Heart left ventricle (tissue), 16 donors: ENCODE results near the gene MYL6B. TPM values are rescaled to one million over a fixed set of nuclear protein-coding genes. Genes with fewer than 3 reads are reported as not detected.

Experiments
- ATAC-seq, 4 donors: fragments of 200-7000 bp; cut with Tn5 transposase; one replicate each; pipeline ENCODE4 v1.9.1; 2020 to 2022; ENCODE audit warnings: moderate library complexity in 4 of 4, mild to moderate bottlenecking in 3 of 4, moderate number of reproducible peaks in 1 of 4
- DNase-seq, 5 donors: peaks; one replicate each; pipeline ENCODE4 v3.0.0-alpha.2; 2020
- H3K27ac ChIP-seq, 12 donors: fragments of 200-600 bp; sonication (generic) in 4 of 12; one replicate each; pipeline versions ENCODE4 v1.5.0 to v1.8.0; 2016 to 2022; ENCODE audit warnings: mild to moderate bottlenecking in 2 of 12
- H3K27me3 ChIP-seq, 9 donors: fragments of 200-600 bp; sonication (generic) in 2 of 9; one replicate each; pipeline versions ENCODE4 v1.5.1 to v1.8.0; 2016 to 2022; ENCODE audit warnings: mild to moderate bottlenecking in 3 of 9
- H3K36me3 ChIP-seq, 9 donors: fragments of 200-600 bp; sonication (generic) in 2 of 9; one replicate each; pipeline versions ENCODE4 v1.5.0 to v1.8.0; 2018 to 2022; ENCODE audit warnings: mild to moderate bottlenecking in 2 of 9
- H3K4me1 ChIP-seq, 12 donors: fragments of 200-600 bp; sonication (generic) in 4 of 12; one replicate each; pipeline versions ENCODE4 v1.5.0 to v1.8.0; 2016 to 2022; ENCODE audit warnings: mild to moderate bottlenecking in 3 of 12
- H3K4me3 ChIP-seq, 12 donors: fragments of 200-600 bp; sonication (generic) in 4 of 12; one replicate each; pipeline versions ENCODE4 v1.5.0 to v1.8.0; 2017 to 2022; ENCODE audit warnings: mild to moderate bottlenecking in 9 of 12, moderate library complexity in 4 of 12
- H3K9me3 ChIP-seq, 12 donors: fragments of 200-600 bp; sonication (generic) in 4 of 12; one replicate each; pipeline versions ENCODE4 v1.5.0 to v1.8.0; 2016 to 2022; ENCODE audit warnings: mild to moderate bottlenecking in 1 of 12
- POLR2A ChIP-seq, 2 donors: fragments of 450-650 bp; IDR thresholded peaks; one replicate each; pipeline ENCODE4 v1.6.1; 2017; ENCODE audit warnings: antibody characterized with exemption in 2 of 2, mild to moderate bottlenecking in 2 of 2, moderate library complexity in 2 of 2
- WGBS, 4 donors: extraction: QIAGEN DNeasy Blood & Tissue Kit in 2 of 4; methylation state at CpG; one replicate each; pipeline versions ENCODE4 v1.1.5 to v1.1.7; 2013 to 2018; 5-methylcytosine and 5-hydroxymethylcytosine counted together
- intact Hi-C, 10 donors: fragments of 100-400 bp; cut with DNase I; formaldehyde crosslinking; loops; one replicate each; pipeline versions ENCODE4 v1.11.1 to v1.14.2; 2022
- polyA plus RNA-seq, 2 donors: library from polyadenylated mRNA; stranded (reverse); fragments of 200-250 nt; gene quantifications; one replicate each; pipeline ENCODE4 v1.2.3, GENCODE V29; 2013
- total RNA-seq, 9 donors: library from RNA; depleted of rRNA in 2 of 9; stranded (reverse); fragments of >200 nt in 2 of 9; fragmentation: NEBNext Ultra II Directional in 3 of 9; extraction: Animal tissue kit (Norgen Biotek cat#: 25700) in 3 of 9; gene quantifications; one replicate each; pipeline versions ENCODE4 v1.1.0 to v1.2.4, GENCODE V29; 2016 to 2023
- TF ChIP-seq, protein P1 (sequence below), 12 donors: fragments of 200-600 bp; sonication (generic) in 4 of 12; IDR thresholded peaks; one replicate each; pipeline versions ENCODE4 v1.5.0 to v1.8.0; 2018 to 2022; ENCODE audit warnings: antibody characterized with exemption in 12 of 12, mild to moderate bottlenecking in 5 of 12
- donor health status: ischemic (EF 13 %, LVEDD 7.1; RV severe dilation, severe dysfunction).
- donor health status: healthy with polysubstance abuse.
- donor health status: DM: no; HTN: yes; CAD: no.
- donor health status: DM: no; HTN: no; CAD: no.
- donor health status: ischemic (EF 25% LVEDD 6.9; RV normal size, moderate dysfunction).
- donor health status: ischemic (EF 25% LVEDD 5.7; RV mildly dilated, moderate dysfunction).
- donor health status: healthy.
- donor health status: DM: yes; HTN: yes; CAD: no.
- donor health status: ischemic (EF 35%, LVEDD 5.7; RV mildly dilated, moderate dysfunction).
- donor health status: nonischemic (EF 11% LVEDD 7.7; RV severe dilation, severe dysfunction).
- donor health status: DM: yes; HTN: yes; CAD: no.
- donor health status: PGD.
- donor health status: ischemic (EF 29% LVEDD 5.4; RV normal size, mild dysfunction).
- donor health status: nonischemic (EF 23%, LVEDD 6.1; RV moderate dilation, normal function).

MYL6B gene
- total and polyA plus RNA-seq, 11 donors = 27.5 to 65.9 (median 41.1) TPM

DNA sequence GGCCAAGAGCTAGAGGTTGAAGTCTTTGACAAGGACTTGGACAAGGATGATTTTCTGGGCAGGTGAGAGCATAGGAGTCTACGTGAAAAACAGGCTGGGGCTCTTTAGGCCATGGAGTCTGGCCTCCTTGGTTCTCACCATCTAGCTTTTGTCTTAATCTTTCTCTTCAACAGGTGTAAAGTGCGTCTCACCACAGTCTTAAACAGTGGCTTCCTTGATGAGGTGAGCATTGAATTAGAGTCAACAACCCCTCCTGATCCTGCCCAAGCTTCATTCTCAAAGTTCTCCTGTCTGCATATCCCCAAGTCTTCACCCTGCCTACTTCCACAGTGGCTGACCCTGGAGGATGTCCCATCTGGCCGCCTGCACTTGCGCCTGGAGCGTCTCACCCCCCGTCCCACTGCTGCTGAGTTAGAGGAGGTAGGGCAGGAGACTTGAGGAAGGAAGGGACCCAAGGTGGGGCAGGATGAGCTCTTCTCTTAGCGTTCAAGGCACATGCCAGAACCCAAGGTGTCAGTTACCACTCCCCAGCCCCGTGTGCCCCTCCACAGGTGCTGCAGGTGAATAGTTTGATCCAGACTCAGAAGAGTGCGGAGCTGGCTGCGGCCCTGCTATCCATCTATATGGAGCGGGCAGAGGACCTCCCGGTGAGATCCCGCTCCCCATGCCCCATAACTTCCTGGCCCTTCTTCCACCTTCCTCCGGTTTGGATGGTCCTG is 14.4 kb upstream of the MYL6B start:
- Histone ChIP-seq H3K27me3 (no peaks in the 10 kb centered on the region), H3K27ac (no peak overlapping the region), H3K9me3 (no peaks in the 10 kb centered on the region), H3K4me3 (no peak overlapping the region), H3K4me1 (peaks cover 0 to 16% (median under 1%) of the 10 kb centered on the region in 12 donors), H3K36me3 (peaks cover 0 to 100% (median 98%) of the 10 kb centered on the region in 9 donors)
- no peak for DNase-seq
- 90 to 94% (median 94%) methylated on average over 14 of the region's 14 CpGs for WGBS, 4 donors
- intact Hi-C loops = no loop called here
- TF ChIP-seq, protein P1, sequence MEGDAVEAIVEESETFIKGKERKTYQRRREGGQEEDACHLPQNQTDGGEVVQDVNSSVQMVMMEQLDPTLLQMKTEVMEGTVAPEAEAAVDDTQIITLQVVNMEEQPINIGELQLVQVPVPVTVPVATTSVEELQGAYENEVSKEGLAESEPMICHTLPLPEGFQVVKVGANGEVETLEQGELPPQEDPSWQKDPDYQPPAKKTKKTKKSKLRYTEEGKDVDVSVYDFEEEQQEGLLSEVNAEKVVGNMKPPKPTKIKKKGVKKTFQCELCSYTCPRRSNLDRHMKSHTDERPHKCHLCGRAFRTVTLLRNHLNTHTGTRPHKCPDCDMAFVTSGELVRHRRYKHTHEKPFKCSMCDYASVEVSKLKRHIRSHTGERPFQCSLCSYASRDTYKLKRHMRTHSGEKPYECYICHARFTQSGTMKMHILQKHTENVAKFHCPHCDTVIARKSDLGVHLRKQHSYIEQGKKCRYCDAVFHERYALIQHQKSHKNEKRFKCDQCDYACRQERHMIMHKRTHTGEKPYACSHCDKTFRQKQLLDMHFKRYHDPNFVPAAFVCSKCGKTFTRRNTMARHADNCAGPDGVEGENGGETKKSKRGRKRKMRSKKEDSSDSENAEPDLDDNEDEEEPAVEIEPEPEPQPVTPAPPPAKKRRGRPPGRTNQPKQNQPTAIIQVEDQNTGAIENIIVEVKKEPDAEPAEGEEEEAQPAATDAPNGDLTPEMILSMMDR (IDR thresholded peaks at IDR 0.05) = no peak
- TF ChIP-seq POLR2A (IDR thresholded peaks at IDR 0.05) = no peak
- ATAC-seq = no peak

DNA sequence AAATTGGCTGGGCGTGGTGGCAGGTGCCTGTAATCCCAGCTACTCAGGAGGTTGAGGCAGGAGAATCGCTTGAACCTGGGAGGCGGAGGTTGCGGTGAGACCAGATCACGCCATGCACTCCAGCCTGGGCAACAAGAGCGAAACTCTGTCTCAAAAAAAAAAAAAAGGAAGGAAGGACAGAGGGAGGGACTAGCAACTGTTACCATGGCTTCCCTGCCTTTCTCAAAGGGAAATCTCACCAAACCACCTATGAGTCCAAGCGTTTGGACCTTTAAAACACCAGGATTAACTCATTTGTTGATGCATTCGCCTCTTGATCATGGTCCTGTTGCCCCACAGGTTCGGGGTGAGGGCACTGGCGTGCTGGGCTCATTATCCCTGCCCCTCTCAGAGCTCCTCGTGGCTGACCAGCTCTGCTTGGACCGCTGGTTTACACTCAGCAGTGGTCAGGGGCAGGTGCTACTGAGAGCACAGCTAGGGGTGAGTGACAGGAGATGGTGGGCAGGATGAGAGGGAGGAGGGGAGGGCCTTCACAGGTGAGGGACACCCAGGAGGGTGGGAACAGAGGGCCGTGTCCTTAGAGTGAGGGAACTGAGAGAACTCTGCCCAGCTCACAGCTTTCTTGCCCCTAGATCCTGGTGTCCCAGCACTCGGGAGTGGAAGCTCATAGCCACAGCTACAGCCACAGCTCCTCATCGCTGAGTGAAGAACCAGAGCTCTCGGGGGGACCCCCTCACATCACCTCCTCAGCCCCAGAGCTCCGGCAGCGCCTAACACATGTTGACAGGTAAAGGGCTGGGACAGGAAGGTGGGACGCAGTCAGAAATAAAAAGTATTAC is 10.2 kb upstream of the MYL6B start:
- TF ChIP-seq, protein P1 (IDR thresholded peaks at IDR 0.05) = no peak
- TF ChIP-seq POLR2A (IDR thresholded peaks at IDR 0.05) = no peak
- H3K4me3 ChIP-seq = no peak overlapping the region
- ATAC-seq (no peak), DNase-seq (no peak)
- peaks cover 3 to 43% (median 16%) of the 10 kb centered on the region in 12 donors for H3K4me1 ChIP-seq
- peaks cover 0 to 82% (median 80%) of the 10 kb centered on the region in 9 donors for H3K36me3 ChIP-seq
- H3K27me3 ChIP-seq = no peaks in the 10 kb centered on the region
- H3K27ac ChIP-seq = peak overlapping the region in 9 of 12 donors; percentile 0 to 84 (median 82)
- 88 to 92% (median 91%) methylated on average over 19 of the region's 19 CpGs for WGBS, 4 donors
- intact Hi-C loops = no loop called here
- H3K9me3 ChIP-seq = peaks cover 0 to 3% (median 0%) of the 10 kb centered on the region in 12 donors

DNA sequence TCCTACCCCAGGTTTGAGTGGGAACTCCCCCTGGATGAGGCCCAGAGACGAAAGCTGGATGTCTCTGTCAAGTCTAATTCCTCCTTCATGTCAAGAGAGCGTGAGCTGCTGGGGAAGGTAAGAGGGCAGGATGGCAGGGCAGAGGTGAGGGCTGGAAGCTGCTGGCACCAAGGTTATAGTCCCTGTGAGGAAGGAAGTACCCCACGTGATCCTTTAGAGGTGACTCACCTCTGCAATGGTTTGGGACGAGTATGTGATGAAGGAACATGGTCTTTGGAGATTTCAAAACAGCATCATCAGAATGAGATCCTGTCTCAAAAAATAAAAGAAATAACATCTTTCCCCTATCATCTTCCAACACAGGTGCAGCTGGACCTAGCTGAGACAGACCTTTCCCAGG is 9.2 kb upstream of the MYL6B start:
- TF ChIP-seq POLR2A (IDR thresholded peaks at IDR 0.05) = no peak
- TF ChIP-seq, protein P1 (IDR thresholded peaks at IDR 0.05) = no peak
- WGBS, 4 donors = 69 to 77% (median 72%) methylated on average over 4 of the region's 4 CpGs
- Histone ChIP-seq H3K27ac (peak overlapping the region; percentile 68 to 88 (median 82)), H3K27me3 (no peaks in the 10 kb centered on the region), H3K4me1 (peaks cover 3 to 46% (median 18%) of the 10 kb centered on the region in 12 donors), H3K9me3 (peaks cover 0 to 3% (median 0%) of the 10 kb centered on the region in 12 donors), H3K36me3 (peaks cover 0 to 72% (median 69%) of the 10 kb centered on the region in 9 donors), H3K4me3 (no peak overlapping the region)
- intact Hi-C loops = no loop called here
- no peak for ATAC-seq
- no peak for DNase-seq

DNA sequence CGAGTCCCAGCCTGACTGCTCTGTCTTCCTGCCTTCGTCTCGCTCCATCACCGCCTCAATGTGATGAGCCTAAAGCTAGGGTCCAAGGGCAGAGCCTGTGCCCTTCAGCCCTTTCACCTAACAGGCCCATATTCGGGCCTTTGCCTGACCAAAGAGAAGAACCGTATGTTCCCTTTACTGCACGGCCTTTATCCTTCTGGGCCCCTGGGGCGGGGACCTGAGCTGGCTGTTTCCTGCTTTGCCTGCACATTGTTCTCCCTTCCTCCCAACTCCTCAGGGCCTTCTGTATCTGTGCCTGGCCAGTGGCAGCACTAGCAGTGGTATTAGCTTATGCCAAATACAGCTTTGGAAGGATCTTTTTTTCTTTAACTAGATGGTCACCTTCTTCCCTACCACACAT is 8.5 kb upstream of the MYL6B start:
- peak overlapping the region; percentile 68 to 88 (median 82) for H3K27ac ChIP-seq
- ATAC-seq = peak; percentile 68 to 90 (median 76)
- H3K9me3 ChIP-seq = peaks cover 0 to 3% (median 0%) of the 10 kb centered on the region in 12 donors
- no peak overlapping the region for H3K4me3 ChIP-seq
- H3K36me3 ChIP-seq = peaks cover 0 to 65% (median 63%) of the 10 kb centered on the region in 9 donors
- no peaks in the 10 kb centered on the region for H3K27me3 ChIP-seq
- peak in 4 of 5 donors; percentile 61 to 71 (median 66) for DNase-seq
- peaks cover 3 to 46% (median 18%) of the 10 kb centered on the region in 12 donors for H3K4me1 ChIP-seq
- no peak for TF ChIP-seq POLR2A (IDR thresholded peaks at IDR 0.05)
- TF ChIP-seq, protein P1 (IDR thresholded peaks at IDR 0.05) = no peak
- intact Hi-C loops = no loop called here
- 58 to 71% (median 68%) methylated on average over 8 of the region's 8 CpGs for WGBS, 4 donors
